A673 (cell line): Measurements from ENCODE around the gene CCDC170. TPM values are rescaled to one million over a fixed set of nuclear protein-coding genes. Genes with fewer than 3 reads are reported as not detected.

Experiments used
- BruUV-seq: library from RNA; stranded (reverse); fragments of 400-500 nt; replicated peaks from 2 replicates; lab custom pipeline; 2021; lab: Mats Ljungman, UMichigan
- CTCF ChIA-PET: fragments of 300-600 bp; sonication (Branson Sonifier 250); formaldehyde crosslinking; loops from one replicate; lab custom pipeline; 2022; ENCODE audit warnings: antibody characterized with exemption; lab: Charles Lee
- POLR2A ChIA-PET: fragments of 300-600 bp; sonication (Branson Sonifier 250); formaldehyde crosslinking; loops from one replicate; lab custom pipeline; 2022; ENCODE audit warnings: antibody characterized with exemption; ENCODE audit not compliant: low non-redundant PET; lab: Charles Lee
- DNase-seq: peaks from one replicate; pipeline ENCODE4 v3.0.0-alpha.2; 2015; ENCODE audit warnings: low spot score
- H3K27ac ChIP-seq: fragments of 200-600 bp; sonication (generic); 2 replicates; pipeline ENCODE4 v1.5.1; 2016; ENCODE audit warnings: mixed run types, low read depth, mild to moderate bottlenecking, mixed read lengths, antibody characterized with exemption, low read length; ENCODE audit not compliant: poor library complexity, severe bottlenecking
- H3K27me3 ChIP-seq: fragments of 200-600 bp; sonication (generic); replicated peaks from 2 replicates; pipeline ENCODE4 v1.6.1; 2017; ENCODE audit warnings: mixed run types, low read depth, mild to moderate bottlenecking, mixed read lengths, antibody characterized with exemption, low read length; ENCODE audit not compliant: insufficient read depth, poor library complexity
- H3K36me3 ChIP-seq: fragments of 200-600 bp; sonication (generic); 2 replicates; pipeline ENCODE4 v1.6.1; 2016; ENCODE audit warnings: mixed run types, mild to moderate bottlenecking, mixed read lengths, antibody characterized with exemption, low read length; ENCODE audit not compliant: insufficient read depth, poor library complexity, severe bottlenecking
- H3K4me1 ChIP-seq: fragments of 200-600 bp; sonication (generic); 2 replicates; pipeline ENCODE4 v1.6.1; 2017; ENCODE audit warnings: mixed run types, mild to moderate bottlenecking, mixed read lengths, antibody characterized with exemption, low read length; ENCODE audit not compliant: insufficient read depth, poor library complexity, severe bottlenecking
- H3K4me3 ChIP-seq: fragments of 200-600 bp; sonication (generic); 2 replicates; pipeline ENCODE4 v1.5.1; 2016; ENCODE audit warnings: low read depth, mixed run types, mild to moderate bottlenecking, mixed read lengths, low read length; ENCODE audit not compliant: poor library complexity, severe bottlenecking
- H3K9me3 ChIP-seq: fragments of 200-600 bp; sonication (generic); 2 replicates; pipeline ENCODE4 v1.6.1; 2016; ENCODE audit warnings: mixed run types, low read depth, mild to moderate bottlenecking, mixed read lengths, antibody characterized with exemption, low read length; ENCODE audit not compliant: poor library complexity, severe bottlenecking
- EZH2 ChIP-seq: fragments of 200-600 bp; sonication (generic); IDR thresholded peaks from 2 replicates; pipeline ENCODE4 v1.6.1; 2017; ENCODE audit warnings: borderline replicate concordance, low read depth, mild to moderate bottlenecking, mixed read lengths, antibody characterized with exemption, low read length; ENCODE audit not compliant: poor library complexity, severe bottlenecking
- intact Hi-C: fragments of 100-400 bp; cut with micrococcal nuclease; formaldehyde crosslinking; loops from one replicate; pipeline ENCODE4 v1.10.0; 2022; ENCODE audit not compliant: unreplicated experiment
- total RNA-seq: library from RNA; stranded (reverse); gene quantifications from 2 replicates; pipeline ENCODE4 v1.2.3, GENCODE V29; 2021
- TF ChIP-seq, protein P1 (sequence below): fragments of 300-800, 200-600 bp; sonication (generic); conservative IDR thresholded peaks from 2 replicates; pipeline ENCODE4 v1.5.1; 2017; ENCODE audit warnings: low read depth, mild to moderate bottlenecking, antibody characterized with exemption, low read length, moderate library complexity, mixed read lengths

CCDC170 gene
- total RNA-seq, 1 experiment from 2014 or later: 0.17 TPM

DNA sequence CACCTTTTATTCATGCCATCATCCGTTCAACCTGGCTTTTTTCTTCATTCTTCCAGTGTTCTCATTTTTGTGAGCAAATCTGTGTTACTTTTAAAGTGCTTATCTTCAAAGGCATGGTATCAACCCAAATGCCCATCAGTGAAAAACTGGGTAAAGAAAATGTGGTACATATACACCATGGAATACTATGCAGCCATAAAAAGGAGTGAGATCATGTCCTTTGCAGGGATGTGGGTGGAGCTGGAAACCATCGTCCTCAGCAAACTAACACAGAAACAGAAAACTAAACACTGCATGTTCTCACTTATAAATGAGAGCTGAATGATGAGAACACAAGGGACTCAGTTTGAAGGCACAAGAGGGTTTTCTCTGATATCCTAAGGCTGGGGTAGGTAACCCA is 130.3 kb downstream of the CCDC170 start:
- CTCF ChIA-PET: no interaction called here
- no peaks in the 10 kb centered on the region for H3K9me3 ChIP-seq
- no peak for TF ChIP-seq EZH2
- TF ChIP-seq, protein P1, sequence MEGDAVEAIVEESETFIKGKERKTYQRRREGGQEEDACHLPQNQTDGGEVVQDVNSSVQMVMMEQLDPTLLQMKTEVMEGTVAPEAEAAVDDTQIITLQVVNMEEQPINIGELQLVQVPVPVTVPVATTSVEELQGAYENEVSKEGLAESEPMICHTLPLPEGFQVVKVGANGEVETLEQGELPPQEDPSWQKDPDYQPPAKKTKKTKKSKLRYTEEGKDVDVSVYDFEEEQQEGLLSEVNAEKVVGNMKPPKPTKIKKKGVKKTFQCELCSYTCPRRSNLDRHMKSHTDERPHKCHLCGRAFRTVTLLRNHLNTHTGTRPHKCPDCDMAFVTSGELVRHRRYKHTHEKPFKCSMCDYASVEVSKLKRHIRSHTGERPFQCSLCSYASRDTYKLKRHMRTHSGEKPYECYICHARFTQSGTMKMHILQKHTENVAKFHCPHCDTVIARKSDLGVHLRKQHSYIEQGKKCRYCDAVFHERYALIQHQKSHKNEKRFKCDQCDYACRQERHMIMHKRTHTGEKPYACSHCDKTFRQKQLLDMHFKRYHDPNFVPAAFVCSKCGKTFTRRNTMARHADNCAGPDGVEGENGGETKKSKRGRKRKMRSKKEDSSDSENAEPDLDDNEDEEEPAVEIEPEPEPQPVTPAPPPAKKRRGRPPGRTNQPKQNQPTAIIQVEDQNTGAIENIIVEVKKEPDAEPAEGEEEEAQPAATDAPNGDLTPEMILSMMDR: no peak
- intact Hi-C loops: no loop called here
- BruUV-seq: no TSS peak
- no peak overlapping the region for H3K4me3 ChIP-seq
- H3K36me3 ChIP-seq: no peaks in the 10 kb centered on the region
- H3K27me3 ChIP-seq: no peaks in the 10 kb centered on the region
- DNase-seq: no peak
- H3K27ac ChIP-seq: no peak overlapping the region
- POLR2A ChIA-PET: no interaction called here
- no peaks in the 10 kb centered on the region for H3K4me1 ChIP-seq

DNA sequence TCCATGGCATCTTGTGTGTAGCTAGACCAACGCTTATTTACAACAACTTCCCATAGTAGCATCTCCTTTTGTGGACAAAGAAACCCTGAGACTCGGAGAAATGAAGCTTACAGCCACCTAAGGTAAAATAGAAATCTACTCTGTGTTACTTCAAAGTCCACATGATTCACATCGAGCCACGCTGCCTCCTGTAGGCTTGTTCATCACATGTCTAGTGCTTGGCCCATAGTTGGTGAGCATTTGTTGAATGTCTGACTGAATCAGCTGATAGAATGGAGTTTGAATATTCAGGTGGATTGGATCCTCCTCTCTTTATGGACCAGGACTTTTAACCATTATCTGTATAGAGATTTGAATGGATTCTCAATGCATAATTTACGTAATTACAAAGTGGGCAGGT is 130.7 kb downstream of the CCDC170 start:
- no peak overlapping the region for H3K27ac ChIP-seq
- DNase-seq: no peak
- no peaks in the 10 kb centered on the region for H3K4me1 ChIP-seq
- no peaks in the 10 kb centered on the region for H3K36me3 ChIP-seq
- H3K9me3 ChIP-seq: no peaks in the 10 kb centered on the region
- no peaks in the 10 kb centered on the region for H3K27me3 ChIP-seq
- TF ChIP-seq, protein P1: no peak
- no peak for TF ChIP-seq EZH2
- CTCF ChIA-PET: no interaction called here
- H3K4me3 ChIP-seq: no peak overlapping the region
- no TSS peak for BruUV-seq
- intact Hi-C loops: no loop called here
- POLR2A ChIA-PET: no interaction called here

DNA sequence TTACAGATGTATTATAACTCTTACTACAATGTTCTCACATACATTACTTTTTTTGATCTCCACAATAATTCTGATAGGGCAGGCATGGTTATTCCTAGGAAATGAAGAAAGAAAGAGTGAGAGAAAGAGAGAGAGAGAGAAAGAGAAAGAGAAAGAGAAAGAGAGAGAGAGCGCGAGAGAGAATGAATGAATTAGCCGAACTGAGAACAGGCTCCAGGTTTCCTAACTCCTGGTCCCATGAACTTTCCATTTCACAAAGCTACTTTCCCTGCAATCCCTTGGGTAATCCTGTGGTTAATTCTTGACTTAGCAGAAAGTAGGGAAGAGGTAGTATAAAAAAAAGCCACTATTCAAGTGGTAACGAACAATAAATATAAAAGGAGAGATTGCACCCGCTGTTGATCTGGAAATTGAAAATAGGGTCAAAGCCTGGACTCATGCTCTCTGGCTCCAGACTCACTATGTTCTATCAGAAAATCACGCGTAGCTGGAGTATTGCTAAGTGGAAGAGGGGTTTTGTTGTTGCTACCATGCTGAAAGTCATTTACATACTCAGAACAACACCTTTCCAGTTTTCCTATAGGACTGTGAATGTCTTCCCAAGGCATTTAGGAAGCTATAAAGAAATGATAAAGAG is 131.2 kb downstream of the CCDC170 start:
- no peak for DNase-seq
- POLR2A ChIA-PET: no interaction called here
- Histone ChIP-seq H3K27ac (no peak overlapping the region), H3K4me1 (no peaks in the 10 kb centered on the region), H3K36me3 (no peaks in the 10 kb centered on the region), H3K27me3 (no peaks in the 10 kb centered on the region), H3K4me3 (no peak overlapping the region), H3K9me3 (no peaks in the 10 kb centered on the region)
- no TSS peak for BruUV-seq
- TF ChIP-seq, protein P1: no peak
- no peak for TF ChIP-seq EZH2
- CTCF ChIA-PET: no interaction called here
- intact Hi-C loops: no loop called here
